Measurements from ENCODE around the gene GRK1. TPM values are rescaled to one million over a fixed set of nuclear protein-coding genes. Genes with fewer than 3 reads are reported as not detected.
"Not testable (repeated sequence)": the region's sequence is repeated elsewhere in the genome, so short reads cannot be mapped to it uniquely, and the experiment has no call there.

Gene GRK1
- total RNA-seq, 1 donor from 2014 or later: not detected

DNA sequence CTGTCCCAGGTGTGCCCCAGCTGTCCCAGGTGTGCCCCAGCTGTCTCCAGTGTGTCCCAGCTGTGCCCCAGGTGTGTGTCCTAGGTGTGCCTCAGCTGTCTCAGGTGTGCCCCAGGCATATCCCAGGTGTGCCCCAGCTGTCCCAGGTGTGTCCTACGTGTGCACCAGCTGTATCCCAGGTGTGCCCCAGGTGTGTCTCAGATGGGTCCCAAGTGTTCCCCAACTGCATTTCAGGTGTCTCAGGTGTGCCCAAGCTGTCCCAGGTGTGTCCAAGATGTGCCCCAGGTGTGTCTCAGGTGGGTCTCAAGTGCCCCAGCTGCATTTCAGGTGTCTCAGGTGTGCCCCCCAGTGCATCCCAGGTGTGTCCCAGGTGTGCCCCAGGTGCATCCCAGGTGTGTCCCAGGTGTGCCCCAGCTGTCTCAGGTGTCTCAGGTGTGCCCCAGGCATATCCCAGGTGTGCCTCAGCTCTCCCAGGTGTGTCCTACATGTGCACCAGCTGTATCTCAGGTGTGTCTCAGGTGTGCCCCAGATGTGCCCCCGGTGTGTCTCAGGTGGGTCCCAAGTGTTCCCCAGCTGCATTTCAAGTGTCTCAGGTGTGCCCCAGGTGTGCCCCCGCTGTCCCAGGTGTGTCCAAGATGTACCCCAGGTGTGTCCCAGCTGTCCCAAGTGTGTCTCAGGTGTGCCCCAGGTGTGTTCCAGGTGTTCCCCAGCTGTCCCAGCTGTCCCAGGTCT, 1.3 kb upstream of the GRK1 start:
- no peak for DNase-seq (ENCODE audit: low spot score)

DNA sequence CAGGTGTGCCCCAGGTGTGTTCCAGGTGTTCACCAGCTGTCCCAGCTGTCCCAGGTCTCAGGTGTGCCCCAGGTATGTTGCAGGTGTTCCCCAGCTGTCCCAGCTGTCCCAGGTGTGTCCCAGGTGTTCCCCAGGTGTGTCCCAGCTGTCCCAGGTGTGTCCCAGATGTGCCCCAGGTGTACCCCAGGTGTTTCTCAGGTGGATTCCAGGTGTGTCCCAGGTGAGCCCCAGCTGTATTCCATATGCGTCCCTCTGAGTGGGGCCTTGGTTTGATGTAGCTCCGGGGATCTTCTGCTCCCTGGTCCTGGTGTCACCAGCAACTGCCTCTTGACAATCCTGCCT, 719 bp upstream of the GRK1 start:
- no peak for DNase-seq (ENCODE audit: low spot score)

DNA sequence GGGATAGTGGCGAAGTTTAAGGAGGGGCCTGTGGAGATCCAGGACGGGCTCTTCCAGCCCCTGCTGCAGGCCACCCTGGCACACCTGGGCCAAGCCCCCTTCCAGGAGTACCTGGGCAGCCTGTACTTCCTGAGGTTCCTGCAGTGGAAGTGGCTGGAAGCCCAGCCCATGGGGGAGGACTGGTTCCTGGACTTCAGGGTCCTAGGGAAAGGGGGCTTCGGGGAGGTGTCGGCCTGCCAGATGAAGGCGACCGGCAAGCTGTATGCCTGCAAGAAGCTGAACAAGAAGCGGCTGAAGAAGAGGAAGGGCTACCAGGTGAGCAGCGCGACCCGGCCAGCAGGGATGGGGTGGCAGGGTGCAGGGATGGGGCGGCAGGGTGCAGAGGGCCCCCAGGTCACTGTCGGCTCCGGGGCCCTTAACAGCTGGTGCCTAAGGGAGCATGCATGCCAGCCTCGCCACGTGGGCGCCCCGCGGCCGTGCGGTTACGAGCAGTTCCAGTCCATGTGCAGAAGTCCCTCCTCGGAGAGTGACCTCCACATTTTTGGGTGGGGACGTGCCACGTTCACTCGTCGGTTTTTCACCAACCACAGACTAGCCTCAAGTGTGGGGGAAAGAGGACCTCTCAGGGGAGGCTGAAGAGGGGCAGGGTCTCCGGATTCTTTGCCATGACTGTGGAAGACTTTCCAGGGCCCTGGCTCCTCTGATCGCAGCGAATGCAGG, 912 bp downstream of the GRK1 start:
- no peak for DNase-seq (ENCODE audit: low spot score)

DNA sequence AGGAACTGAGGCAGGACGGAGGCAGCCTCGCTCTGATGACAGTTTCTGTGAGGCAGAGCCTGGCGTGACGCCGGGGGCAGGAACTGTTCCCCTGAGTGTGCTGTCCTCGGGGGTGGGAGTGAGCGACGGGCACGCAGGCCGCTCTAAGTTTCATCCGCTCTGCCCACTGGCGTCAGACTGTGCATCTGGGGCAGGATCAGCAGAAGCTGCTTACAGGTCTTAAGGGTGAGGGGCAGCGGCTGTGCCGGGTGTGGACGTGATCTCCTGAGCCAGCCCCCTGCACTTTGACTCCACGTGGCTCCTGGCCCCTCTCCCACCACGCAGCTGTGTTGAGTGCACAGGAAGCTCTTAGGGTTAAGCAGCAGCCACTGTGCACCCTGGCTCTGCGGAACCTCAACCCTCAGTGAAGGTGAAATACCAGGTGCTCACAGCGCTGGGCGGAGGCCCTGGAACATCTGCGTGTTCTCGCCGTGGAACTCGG, 1.5 kb downstream of the GRK1 start:
- no peak for DNase-seq (ENCODE audit: low spot score)

DNA sequence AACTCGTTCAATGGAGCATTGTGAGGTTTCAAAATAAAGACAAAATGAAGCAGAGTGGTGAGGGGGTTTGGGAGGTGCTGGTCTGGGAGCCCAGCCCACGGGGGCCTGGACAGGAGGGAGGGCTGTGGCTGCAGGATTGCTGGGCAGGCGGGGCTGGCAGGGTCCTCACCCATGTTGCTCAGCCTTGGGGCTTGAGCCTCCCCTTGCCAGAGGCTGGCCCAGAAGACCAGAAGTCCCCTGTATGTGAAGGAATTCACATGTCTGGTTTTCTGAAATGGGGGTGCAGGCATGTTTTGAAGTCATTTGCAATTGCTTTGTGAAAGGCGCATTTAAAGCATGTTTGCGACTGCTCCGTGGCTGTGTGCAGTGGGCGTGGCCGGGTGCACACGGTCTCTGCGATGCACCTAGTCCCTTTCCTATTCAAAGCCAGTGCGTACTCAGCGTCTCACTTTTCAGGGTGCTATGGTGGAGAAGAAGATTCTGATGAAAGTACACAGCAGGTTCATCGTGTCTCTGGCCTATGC, 2.3 kb downstream of the GRK1 start:
- no peak for DNase-seq (ENCODE audit: low spot score)

DNA sequence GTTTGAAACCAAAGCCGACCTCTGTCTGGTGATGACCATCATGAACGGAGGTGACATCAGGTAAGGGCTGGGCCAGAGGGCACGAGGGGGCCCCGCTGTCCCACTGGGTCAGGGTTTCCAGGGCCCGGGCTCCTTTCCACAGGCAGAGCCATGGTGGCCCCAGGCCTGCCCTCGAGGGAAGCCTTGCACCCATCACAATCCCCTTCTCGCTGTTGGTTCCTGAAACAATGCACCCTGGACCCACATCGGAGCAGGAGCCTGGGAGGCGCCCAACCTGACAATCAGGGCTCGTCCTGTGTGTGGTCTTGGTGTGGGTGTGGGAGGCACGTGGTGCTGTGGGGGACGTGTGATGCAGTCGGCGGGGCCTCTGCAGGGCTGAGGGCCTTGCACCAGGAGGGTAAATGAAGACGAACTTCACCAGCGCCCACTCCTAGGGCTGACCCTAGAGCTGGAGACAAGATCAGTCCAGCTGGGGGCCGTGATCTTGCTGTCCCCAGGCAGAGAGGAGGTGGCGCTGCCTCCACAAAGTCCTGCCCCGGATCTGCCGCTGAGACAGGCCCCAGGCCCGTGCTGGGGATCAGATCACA, 2.8 kb downstream of the GRK1 start:
- no peak for DNase-seq (ENCODE audit: low spot score)

DNA sequence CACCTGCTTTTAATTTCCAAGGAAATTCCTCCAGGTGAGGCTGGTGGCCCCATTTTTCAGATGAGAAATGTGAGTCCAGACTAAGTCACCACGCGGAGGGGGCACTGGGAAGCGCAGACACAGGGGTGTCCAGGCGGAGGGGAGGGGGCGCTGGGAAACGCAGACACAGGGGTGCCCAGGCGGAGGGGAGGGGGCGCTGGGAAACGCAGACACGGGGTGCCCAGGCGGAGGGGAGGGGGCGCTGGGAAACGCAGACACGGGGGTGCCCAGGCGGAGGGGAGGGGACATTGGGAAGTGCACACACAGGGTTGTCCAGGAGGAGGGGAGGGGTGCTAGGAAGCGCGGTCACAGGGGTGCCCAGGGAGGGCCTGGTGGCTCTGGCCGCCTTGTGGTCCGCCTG, 3.5 kb downstream of the GRK1 start:
- DNase-seq (ENCODE audit: low spot score): no peak

DNA sequence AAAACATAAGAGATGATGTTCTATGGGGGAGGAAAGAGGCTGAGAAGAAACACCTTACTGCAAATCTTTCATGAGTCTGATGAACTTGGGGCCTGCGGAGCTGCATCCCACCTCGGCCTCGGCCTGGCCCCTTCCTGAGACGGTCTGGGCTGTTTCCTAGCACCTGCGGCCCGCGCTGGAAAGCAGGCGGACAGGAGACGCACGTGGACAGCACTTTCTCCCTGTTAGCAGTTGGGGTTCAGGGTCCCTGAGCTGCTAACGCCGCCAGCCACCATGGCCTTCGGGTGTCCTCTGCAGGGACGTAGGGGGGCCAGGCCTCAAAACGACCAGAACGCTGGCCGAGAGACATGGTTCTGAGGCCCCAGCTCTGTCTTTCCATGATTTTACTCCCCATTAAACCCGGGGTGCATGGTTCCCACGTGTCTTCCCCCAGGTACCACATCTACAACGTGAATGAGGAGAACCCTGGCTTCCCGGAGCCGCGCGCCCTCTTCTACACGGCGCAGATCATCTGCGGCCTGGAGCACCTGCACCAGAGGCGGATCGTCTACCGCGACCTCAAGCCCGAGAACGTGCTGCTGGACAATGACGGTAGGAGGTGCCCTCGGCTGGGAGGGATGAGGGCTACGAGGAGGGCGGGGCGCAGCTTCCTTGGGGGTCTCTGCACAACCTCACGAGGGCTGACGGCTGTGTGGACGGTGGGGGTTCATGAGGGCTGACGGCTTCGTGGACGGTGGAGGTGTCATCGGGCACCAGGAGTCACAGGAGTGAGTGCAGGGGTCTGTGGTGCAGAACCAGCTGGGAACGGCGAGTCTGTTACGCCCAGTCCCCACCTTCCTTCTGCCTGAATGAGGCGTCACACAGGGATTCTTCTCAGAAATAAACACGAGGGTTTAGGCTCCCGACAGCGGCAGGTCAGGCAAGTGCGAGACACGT, 4.3 kb downstream of the GRK1 start:
- no peak for DNase-seq (ENCODE audit: low spot score)

DNA sequence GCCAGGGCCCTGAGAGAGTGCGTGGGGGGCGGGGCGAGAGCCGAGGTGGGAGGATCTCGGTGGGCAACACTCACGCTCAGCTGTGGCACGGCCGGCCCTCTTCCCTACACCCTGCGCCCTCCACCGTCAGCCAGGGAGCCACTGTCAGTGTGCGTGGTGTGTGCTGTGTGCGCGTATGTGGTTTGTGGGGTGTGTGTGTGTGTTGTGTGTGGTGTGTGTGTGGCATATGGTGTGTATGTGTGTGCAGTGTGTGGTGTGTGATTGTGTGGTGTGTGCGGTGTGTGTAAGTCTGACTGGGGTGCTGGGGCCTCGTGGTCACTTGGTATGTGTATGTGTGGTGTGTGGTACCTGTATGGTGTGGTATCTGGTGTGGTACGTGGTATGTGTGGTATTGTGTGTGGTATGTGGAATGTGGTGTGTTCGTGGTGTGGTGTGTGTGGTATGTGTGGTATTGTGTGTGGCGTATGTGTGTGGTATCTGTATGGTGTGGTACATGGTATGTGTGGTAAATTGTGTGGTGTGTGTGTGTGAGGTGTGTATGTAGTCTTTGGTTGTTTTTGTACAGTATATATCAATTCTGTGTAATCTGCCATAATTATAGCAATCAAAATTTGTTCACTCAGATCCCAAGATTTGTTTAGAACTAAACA, 5.1 kb downstream of the GRK1 start:
- no peak for DNase-seq (ENCODE audit: low spot score)

DNA sequence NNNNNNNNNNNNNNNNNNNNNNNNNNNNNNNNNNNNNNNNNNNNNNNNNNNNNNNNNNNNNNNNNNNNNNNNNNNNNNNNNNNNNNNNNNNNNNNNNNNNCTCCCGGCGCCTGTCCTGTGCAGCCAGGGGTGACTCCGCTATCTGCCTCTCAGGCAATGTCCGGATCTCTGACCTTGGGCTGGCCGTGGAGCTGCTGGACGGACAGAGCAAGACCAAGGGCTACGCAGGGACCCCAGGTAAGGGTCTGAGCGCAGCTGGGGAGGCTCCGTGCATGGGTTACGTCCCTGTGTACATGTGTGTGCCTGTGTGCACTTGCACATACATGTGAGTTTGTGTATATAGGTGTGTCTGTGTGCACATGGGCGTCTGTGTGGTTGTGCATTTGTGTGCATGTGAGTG, 55.9 kb downstream of the GRK1 start:
- DNase-seq (ENCODE audit: low spot score): no peak

DNA sequence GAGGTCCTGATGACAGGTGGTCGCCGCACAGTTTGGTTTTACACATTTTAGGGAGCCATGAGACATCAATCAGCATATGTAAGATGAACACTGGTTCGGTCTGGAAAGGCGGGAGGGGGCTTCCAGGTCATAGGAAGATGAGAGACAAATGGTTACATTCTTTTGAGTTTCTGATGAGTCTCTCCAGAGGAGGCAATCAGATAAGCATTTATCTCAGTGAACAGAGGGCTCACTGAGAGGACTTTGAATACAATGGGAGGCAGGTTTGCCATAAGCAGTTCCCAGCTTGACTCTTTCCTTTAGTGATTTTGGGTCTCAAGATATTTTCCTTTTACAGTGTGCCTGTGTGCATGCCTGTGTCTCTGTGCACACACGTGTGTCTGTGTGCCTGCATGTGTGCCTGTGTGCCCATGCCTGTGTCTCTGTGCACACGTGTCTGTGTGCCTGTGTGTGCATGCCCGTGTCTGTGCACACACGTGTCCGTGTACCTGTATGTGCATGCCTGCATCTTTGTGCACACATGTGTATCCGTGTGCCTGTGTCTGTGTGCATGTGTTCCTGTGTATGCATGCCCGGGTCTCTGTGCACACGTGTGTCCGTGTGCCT, 56.5 kb downstream of the GRK1 start:
- no peak for DNase-seq (ENCODE audit: low spot score)

DNA sequence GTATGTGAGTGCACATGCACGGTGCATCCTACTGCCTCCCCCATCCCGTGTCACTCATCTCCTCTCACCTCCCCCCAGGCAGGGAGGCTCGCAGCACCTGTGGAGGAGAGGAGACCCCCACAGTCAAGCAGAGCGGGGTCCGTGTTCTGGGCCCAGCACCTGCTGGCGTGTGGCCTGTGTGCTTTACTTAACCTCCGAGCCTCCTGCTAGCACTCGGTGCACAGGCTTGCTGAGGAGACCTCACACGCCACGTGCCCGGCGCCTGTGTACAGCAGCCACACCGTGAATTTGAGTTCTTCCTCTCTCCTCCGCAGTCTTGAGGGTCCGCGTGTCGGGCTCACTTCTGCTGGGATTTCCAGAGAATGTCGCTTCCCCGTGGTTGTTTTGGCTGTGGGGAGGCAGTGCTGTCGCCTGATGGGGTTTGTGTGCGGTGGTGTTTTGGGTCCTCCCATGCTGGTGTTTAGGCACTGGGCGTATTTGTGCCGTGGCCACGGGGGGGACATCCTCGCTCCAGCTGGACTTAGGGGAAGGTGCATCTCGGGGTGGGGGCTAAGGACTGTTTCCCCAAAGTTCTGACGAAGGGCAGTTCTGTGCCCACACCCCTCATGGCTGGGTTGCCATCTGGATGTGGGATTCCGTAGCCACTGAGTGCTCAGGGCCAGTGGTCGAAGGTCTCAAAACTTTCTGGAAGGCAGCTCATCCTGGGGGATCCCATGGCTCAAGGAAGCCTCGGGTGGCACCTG, 57.2 kb downstream of the GRK1 start:
- no peak for DNase-seq (ENCODE audit: low spot score)

DNA sequence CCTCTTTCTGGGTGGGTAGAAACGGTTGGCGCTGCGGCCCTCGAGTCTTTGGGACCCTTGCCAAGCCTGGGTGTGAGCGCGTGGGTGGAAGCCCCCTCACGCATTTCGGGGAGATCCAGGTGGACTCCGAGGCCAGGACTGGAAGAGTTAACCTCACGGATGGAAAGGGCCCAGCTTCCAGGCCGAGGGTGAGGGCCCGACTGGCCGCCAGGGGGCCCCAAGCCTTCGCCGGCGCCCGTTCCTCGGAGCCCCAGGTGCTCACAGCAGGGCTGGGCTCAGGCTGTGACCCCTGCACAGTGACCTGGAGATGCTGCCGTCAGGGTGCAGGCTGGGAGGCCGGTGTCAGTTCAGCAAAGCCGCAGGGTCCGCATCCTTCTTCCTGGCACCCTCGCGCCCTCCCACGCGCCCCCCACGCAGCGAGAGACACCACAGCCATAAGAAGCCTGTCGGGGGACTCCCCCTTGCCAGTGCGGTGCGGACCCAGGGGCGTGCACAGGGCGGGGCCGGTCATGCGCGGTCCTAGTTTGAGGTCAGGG, 57.8 kb downstream of the GRK1 start:
- DNase-seq (ENCODE audit: low spot score): peak; percentile 69

DNA sequence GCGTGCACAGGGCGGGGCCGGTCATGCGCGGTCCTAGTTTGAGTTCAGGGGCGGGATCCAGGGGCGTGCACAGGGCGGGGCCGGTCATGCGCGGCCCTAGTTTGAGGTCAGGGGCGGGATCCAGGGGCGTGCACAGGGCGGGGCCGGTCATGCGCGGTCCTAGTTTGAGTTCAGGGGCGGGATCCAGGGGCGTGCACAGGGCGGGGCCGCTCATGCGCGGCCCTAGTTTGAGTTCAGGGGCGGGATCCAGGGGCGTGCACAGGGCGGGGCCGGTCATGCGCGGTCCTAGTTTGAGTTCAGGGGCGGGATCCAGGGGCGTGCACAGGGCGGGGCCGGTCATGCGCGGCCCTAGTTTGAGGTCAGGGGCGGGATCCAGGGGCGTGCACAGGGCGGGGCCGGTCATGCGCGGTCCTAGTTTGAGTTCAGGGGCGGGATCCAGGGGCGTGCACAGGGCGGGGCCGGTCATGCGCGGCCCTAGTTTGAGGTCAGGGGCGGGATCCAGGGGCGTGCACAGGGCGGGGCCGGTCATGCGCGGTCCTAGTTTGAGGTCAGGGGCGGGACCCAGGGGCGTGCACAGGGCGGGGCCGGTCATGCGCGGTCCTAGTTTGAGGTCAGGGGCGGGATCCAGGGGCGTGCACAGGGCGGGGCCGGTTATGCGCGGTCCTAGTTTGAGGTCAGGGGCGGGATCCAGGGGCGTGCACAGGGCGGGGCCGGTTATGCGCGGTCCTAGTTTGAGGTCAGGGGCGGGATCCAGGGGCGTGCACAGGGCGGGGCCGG, 58.5 kb downstream of the GRK1 start:
- DNase-seq (ENCODE audit: low spot score): not testable (repeated sequence)

DNA sequence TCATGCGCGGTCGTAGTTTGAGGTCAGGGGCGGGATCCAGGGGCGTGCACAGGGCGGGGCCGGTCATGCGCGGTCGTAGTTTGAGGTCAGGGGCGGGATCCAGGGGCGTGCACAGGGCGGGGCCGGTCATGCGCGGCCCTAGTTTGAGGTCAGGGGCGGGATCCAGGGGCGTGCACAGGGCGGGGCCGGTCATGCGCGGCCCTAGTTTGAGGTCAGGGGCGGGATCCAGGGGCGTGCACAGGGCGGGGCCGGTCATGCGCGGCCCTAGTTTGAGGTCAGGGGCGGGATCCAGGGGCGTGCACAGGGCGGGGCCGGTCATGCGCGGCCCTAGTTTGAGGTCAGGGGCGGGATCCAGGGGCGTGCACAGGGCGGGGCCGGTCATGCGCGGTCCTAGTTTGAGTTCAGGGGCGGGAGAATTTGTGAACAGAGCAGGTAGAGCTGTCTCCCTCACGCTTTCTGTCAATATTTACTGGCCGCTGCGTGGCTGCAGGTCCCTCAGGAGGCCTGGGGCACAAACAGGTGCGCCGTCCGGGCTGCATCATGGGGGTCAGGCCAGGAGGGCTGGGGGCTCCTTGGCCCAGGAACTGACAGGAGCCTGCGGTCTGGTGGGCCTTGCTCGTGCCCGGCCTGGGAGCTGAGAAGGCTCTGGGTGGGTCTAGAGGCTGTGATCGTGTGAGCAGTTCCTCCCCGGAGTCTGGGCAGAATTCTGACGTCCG, 59.2 kb downstream of the GRK1 start:
- not testable (repeated sequence) for DNase-seq (ENCODE audit: low spot score)

DNA sequence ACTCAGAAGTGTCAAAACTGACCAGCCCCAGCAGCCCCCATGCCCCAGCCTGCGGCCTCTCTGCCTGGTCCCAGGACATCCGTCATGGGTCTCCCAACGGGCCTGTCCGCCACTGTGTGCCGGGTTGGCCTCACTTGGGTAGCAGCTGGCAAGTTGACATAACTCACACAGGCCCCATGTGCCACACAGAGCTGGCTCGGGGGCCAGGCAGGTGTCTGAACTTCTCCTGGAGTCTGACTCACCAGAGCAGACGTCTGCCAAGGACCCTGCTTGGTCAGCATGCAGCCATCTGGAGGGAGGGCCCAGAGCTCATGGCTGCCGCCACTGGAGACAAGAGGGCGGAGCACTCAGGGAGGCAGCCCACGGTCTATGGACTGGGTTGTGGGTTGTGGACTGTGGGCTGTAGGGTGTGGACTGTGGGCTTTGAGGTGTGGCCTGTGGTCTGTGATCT, 60.0 kb downstream of the GRK1 start:
- no peak for DNase-seq (ENCODE audit: low spot score)

DNA sequence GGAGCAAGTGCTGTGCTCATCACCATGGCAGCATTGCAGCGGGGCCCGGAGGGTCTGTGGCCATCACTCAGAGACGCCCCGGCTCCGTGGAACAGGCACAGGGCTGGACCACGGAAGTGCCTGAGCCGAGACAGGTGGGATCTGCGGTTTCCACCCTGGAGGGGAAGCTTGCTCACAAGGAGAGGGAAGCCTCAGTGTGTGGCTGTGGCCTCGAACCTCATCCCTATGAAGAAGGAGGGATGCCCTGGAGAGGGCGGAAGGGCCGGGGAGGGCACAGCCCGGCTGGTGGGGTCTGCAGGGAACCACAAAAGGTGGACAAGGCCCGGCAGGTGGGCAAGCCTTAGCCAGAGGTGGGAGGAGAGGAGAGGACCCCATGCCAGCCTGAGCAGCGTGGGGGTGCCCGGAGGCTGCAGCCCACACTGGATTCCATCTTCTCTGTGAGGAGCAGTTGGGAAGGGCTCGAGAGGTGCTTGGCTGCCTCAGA, 61.6 kb downstream of the GRK1 start:
- DNase-seq (ENCODE audit: low spot score): no peak

Data from mucosa of gallbladder (tissue), 1 donor.